Stimulated activated CD8-positive, alpha-beta memory T cell treated with anti-CD3 and anti-CD28 coated beads, Interleukin-4, amount 100 ng/mL, for 1 hour (primary cell): ENCODE measurements around the gene KHNYN.
A peak's percentile ranks its signal among the peaks of the same experiment; 100 is the strongest.

Experiments
- DNase-seq, 2 donors: peaks; one replicate each; pipeline ENCODE4 v3.0.0-alpha.2; 2020; ENCODE audit warnings: low read depth in 2 of 2, low spot score in 1 of 2

KHNYN gene

GRCh38 chr14:24422261-24422660 lies 7.5 kb upstream of the KHNYN start:
- no peak for DNase-seq

- DNase-seq, result no peak
Observed at GRCh38 chr14:24422694-24423601, 6.8 kb upstream of the KHNYN start.

GRCh38 chr14:24425704-24426103 lies 4.0 kb upstream of the KHNYN start:
- no peak for DNase-seq

- DNase-seq, result no peak
Observed at GRCh38 chr14:24426150-24426911, 3.4 kb upstream of the KHNYN start.

- no peak for DNase-seq
Observed at GRCh38 chr14:24426912-24427536, 2.7 kb upstream of the KHNYN start.

- DNase-seq, result no peak
Observed at GRCh38 chr14:24427537-24428508, 1.9 kb upstream of the KHNYN start.

- no peak for DNase-seq
Observed at GRCh38 chr14:24428628-24429394, 943 bp upstream of the KHNYN start.

GRCh38 chr14:24430143-24430681 lies 458 bp downstream of the KHNYN start:
- DNase-seq, result peak in 1 of 2 donors; percentile 27

- DNase-seq, result no peak
Observed at GRCh38 chr14:24430682-24431568, 1.2 kb downstream of the KHNYN start.

- peak; percentile 73 to 81 for DNase-seq
Observed at GRCh38 chr14:24431569-24432258, 2.0 kb downstream of the KHNYN start.

GRCh38 chr14:24432259-24433131 lies 2.7 kb downstream of the KHNYN start:
- no peak for DNase-seq

GRCh38 chr14:24434036-24434435 lies 4.3 kb downstream of the KHNYN start:
- DNase-seq, result no peak

GRCh38 chr14:24434676-24435075 lies 4.9 kb downstream of the KHNYN start:
- DNase-seq, result no peak

- DNase-seq, result no peak
Observed at GRCh38 chr14:24435192-24435810, 5.5 kb downstream of the KHNYN start.

GRCh38 chr14:24435998-24436354 lies 6.2 kb downstream of the KHNYN start:
- no peak for DNase-seq

GRCh38 chr14:24436355-24437019 lies 6.7 kb downstream of the KHNYN start:
- DNase-seq, result no peak
